GM12873 (cell line): ENCODE measurements around the gene SC5D.

Experiments
- TF ChIP-seq, protein P1 (sequence below): IDR thresholded peaks from 2 replicates; pipeline ENCODE4 v1.5.1; 2012; ENCODE audit warnings: low read depth, mild to moderate bottlenecking, moderate library complexity, low read length, control low read depth; ENCODE audit not compliant: insufficient read depth; ENCODE audit errors: missing control alignments

SC5D gene

DNA sequence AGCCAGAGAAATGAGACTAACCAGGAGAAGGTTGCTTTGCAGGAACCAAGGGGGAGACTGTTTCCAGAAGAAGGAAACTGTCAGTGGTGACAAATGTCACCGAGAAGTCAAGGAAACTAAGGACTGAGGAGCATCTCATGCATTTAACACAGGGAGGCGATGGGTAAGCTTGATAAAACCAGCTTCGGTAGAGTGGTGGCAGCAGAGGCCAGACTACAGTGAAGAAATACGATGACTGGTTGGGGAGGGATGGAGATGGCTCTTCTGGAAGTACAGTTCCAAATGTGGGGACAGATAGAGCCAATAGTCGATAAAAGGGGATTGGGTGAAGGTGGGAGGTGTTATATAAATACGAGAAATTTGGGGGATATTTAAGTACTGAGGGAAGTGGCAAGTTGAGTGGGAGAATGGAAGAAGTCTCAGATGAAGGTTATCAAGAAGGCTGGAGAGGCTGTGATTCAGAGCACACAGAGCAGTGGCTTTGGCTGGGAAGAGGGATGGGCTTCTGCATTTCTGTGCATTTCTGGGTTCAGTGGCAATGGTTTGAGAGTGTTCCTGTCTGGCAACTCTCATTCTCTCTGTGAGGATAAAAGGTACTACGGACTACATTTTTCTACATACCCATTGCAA, 29.2 kb downstream of the SC5D start:
- TF ChIP-seq, protein P1, sequence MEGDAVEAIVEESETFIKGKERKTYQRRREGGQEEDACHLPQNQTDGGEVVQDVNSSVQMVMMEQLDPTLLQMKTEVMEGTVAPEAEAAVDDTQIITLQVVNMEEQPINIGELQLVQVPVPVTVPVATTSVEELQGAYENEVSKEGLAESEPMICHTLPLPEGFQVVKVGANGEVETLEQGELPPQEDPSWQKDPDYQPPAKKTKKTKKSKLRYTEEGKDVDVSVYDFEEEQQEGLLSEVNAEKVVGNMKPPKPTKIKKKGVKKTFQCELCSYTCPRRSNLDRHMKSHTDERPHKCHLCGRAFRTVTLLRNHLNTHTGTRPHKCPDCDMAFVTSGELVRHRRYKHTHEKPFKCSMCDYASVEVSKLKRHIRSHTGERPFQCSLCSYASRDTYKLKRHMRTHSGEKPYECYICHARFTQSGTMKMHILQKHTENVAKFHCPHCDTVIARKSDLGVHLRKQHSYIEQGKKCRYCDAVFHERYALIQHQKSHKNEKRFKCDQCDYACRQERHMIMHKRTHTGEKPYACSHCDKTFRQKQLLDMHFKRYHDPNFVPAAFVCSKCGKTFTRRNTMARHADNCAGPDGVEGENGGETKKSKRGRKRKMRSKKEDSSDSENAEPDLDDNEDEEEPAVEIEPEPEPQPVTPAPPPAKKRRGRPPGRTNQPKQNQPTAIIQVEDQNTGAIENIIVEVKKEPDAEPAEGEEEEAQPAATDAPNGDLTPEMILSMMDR = peak; percentile 61

DNA sequence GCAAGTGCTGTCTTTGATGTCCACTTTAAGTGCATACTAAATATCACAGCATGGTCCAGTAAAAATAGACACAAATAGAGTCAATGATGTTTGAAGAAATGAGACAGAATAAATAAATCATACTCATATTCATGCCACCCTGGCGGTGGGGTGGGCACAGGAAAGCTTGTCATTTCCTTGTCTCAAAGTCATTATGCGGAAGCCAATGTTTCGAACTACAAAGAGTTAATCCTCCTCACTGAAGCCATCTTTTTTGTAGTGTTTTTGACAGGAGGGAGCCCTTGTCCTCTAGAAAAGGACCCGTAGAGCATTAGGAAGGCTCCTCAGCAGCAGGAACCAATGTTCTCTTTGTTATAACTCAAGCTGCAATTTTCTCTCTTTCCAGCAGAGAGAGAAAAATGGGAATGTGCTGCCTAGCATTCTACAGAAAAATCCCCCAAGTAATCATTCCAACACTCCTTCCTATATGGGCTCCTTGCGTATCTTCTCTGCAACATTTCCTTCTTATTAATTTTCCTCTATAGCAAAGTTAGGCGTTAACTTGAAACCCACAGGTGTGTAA, 30.6 kb downstream of the SC5D start:
- TF ChIP-seq, protein P1 = no peak

DNA sequence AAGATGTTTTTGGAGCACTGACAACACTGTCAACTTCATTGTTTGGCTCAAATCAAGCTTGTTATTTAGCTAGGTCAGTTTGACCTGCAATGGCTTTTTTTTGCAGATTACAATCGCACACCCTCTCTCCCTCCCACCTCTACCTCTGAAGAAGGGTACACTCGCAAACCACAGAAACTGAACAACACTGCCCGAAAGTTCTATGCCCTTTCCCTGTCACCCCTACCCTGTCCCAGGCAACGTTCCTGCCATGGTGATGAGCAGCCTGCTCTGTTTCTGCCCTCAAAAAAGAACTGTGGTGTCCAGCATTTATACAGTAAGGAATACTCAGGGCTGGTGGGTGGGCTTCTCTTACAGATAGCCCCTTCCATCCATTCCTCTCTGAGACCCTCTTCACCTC, 33.7 kb downstream of the SC5D start:
- TF ChIP-seq, protein P1 = no peak

DNA sequence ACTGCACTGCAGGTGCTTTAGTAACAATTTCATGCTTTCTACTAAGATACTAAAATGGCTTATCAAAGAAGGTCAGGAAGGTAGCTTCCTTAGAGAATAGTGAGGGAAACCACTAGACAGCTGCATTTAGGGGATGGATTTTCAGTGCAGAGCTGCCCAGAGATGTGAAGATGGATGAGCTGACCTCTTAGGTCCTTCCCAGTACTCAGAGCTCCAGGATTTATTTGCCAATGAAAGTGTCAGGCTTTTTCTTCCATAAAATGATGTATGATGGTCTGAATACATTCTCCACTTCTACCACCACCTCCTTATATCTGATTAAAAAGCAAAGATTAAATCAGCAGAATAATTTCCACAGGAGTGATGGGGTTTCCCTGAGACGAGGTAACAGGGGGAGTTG, 35.0 kb downstream of the SC5D start:
- TF ChIP-seq, protein P1 = no peak

DNA sequence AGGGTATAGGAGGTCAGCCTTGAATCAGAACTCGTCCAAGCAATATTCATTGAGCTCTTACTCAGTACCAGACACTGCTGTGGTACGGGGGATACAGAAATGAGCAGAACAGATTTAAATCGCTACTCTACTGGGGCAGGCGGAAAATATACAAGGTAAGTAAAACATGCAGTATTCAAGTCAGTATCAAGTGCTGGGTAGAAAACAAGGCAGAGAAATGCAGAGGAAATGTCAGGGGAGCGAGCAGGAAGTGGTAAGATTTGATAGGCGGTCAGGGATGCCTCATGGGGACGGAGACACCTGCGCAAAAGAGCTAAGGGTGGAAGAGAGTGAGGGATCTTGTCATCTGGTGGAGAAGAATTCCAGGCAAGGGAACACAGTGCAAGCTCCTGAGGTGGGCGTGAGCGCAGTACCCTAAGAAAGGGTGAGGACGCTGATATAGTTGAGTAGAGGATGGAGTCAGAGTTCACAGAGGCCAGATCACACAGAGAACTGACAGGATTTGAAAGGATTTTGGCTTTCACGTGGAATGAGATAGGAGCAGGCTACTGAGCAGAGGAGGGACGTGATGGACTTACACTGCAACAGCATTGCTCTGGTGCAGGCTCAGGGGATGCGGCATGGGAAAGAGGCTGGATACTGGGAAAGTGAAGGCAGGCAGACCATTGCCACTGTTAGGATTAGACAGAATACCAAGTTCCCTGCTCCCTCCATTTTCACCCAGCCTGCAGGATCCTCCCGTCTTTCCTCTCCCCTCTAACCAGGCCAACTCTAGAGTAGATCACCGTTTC, 35.8 kb downstream of the SC5D start:
- TF ChIP-seq, protein P1 = no peak

DNA sequence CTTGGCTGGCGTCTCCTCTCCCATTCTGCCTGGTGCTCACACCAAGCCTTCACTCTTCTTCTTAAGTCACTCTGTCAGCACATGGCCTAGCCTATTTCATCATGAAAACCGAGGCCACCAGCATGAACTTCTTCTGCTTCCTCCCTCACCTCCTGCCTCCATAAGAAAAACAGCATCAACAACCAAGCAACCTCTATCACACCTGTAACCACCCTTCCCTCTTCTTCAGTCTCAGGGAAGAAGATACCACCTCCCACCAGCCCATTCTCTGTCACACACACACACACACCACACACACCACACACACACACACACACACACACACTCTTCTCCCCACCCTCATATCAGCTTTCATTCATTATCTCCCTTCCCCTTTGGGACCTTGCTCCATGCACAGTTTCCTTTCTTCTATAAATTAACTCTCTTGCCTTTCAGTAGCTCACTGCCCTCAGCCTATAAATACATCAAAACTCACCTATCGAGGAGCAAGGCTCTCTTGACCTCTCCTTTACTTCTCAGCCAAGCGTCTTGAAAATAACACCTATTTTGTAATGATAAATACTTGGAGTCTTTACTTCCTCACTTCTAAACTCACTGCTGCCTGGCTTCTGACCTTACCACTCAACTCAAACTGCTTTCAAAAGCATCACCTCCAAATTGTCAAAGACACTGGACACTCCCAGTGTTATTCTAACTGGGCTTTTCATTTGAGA, 36.6 kb downstream of the SC5D start:
- TF ChIP-seq, protein P1 = no peak
